Measurements from ENCODE around the gene SMPD3. TPM values are rescaled to one million over a fixed set of nuclear protein-coding genes. Genes with fewer than 3 reads are reported as not detected.

The SMPD3 gene
- total RNA-seq, 1 experiment from 2014 or later: 0.89 TPM

DNA sequence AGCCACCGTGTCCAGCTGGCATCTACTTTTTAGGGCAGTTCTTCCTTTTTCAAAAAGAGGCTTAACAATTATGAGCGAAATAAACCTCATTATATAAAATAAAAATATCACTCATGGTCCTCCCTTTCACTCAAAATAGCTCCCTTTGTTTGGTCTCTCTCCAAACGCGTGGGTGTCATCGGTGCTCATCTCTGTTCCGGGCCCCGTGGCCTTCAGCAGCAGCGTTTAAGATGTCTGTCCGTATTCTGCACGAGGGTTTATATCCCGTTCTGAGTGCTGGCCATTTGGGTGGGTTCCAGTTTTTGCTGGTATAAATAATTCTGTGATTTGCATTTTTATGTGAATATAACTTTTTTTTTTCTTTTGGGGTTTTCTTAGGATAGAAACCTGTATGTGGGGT is 104.1 kb downstream of the SMPD3 start:
- no peaks in the 10 kb centered on the region for H3K27me3 ChIP-seq (ENCODE audit: insufficient read depth, low read length)
- no TSS peak for BruUV-seq (replicated peaks)
- no peak overlapping the region for H3K27ac ChIP-seq (ENCODE audit: low read depth, low read length)
- no peak overlapping the region for H3K4me2 ChIP-seq (ENCODE audit: low read length)
- H3K4me1 ChIP-seq (ENCODE audit: control insufficient read depth in 1 of 2, insufficient read depth in 2 of 2, low read length in 2 of 2): no peaks in the 10 kb centered on the region
- no peaks in the 10 kb centered on the region for H3K79me2 ChIP-seq (ENCODE audit: insufficient read depth, low read length)
- ChIA-PET RAD21 (ENCODE audit: low non-redundant PET in 1 of 2, low total read pairs in 2 of 2, uncharacterized antibody in 2 of 2, unreplicated experiment in 2 of 2) (no interaction called here), POLR2A (no interaction called here), CTCF (no interaction called here)
- H2AFZ ChIP-seq (ENCODE audit: low read depth, low read length, poor library complexity, severe bottlenecking): no peak overlapping the region
- no peak for DNase-seq (ENCODE audit: low read depth, low spot score)
- intact Hi-C loops (cut with micrococcal nuclease): no loop called here
- no peak overlapping the region for H3K4me3 ChIP-seq (replicated peaks in 1 of 2; ENCODE audit: low read depth in 1 of 2, low read length in 2 of 2)
- no peaks in the 10 kb centered on the region for H3K9me3 ChIP-seq (ENCODE audit: control insufficient read depth in 1 of 2, insufficient read depth in 1 of 2, low read depth in 1 of 2, low read length in 2 of 2)
- no peaks in the 10 kb centered on the region for H3K9me2 ChIP-seq (ENCODE audit: insufficient read depth)
- H4K20me1 ChIP-seq (ENCODE audit: insufficient read depth): no peaks in the 10 kb centered on the region
- H3K9ac ChIP-seq (ENCODE audit: low read length): no peak overlapping the region
- H3K36me3 ChIP-seq (ENCODE audit: control insufficient read depth in 1 of 2, insufficient read depth in 2 of 2, low read length in 2 of 2): peaks cover 31 to 36% of the 10 kb centered on the region in 2 experiments; a peak in 3 of 4 replicates
- ATAC-seq: no peak
- TF ChIP-seq, protein P1, sequence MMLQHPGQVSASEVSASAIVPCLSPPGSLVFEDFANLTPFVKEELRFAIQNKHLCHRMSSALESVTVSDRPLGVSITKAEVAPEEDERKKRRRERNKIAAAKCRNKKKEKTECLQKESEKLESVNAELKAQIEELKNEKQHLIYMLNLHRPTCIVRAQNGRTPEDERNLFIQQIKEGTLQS (IDR thresholded peaks at IDR 0.05): no peak

DNA sequence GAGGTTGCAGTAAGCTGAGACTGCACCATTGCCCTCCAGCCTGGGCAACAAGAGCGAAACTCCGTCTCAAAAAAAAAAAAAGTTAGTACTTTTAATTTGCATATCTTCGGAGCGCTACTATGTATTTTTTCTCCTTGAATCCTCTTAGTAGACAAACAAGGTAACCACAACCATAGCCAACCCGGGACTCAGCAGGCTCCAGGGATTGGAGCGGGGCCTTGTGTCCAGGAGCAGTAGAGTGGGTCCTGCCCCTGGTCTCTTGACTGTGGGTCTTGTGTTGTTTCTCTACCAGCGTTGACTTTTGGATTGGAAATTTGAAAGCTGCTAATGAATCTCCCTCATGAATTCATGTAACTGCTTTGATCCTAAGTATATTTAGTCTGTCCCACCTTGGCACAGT is 105.2 kb downstream of the SMPD3 start:
- H3K9ac ChIP-seq (ENCODE audit: low read length): no peak overlapping the region
- H3K36me3 ChIP-seq (ENCODE audit: control insufficient read depth in 1 of 2, insufficient read depth in 2 of 2, low read length in 2 of 2): peaks cover 31% of the 10 kb centered on the region in 2 experiments; a peak in 3 of 4 replicates
- POLR2A ChIA-PET: no interaction called here
- CTCF ChIA-PET: no interaction called here
- no peaks in the 10 kb centered on the region for H3K4me1 ChIP-seq (ENCODE audit: control insufficient read depth in 1 of 2, insufficient read depth in 2 of 2, low read length in 2 of 2)
- H3K4me2 ChIP-seq (ENCODE audit: low read length): no peak overlapping the region
- no TSS peak for BruUV-seq (replicated peaks)
- RAD21 ChIA-PET (ENCODE audit: low non-redundant PET in 1 of 2, low total read pairs in 2 of 2, uncharacterized antibody in 2 of 2, unreplicated experiment in 2 of 2): no interaction called here
- DNase-seq (ENCODE audit: low read depth, low spot score): no peak
- no peaks in the 10 kb centered on the region for H3K9me3 ChIP-seq (ENCODE audit: control insufficient read depth in 1 of 2, insufficient read depth in 1 of 2, low read depth in 1 of 2, low read length in 2 of 2)
- no peak overlapping the region for H3K27ac ChIP-seq (ENCODE audit: low read depth, low read length)
- TF ChIP-seq ZNF274 (IDR thresholded peaks at IDR 0.05; ENCODE audit: low read depth, low read length): no peak
- no peak for TF ChIP-seq ZFX (IDR thresholded peaks at IDR 0.05)
- TF ChIP-seq EGR1 (IDR thresholded peaks at IDR 0.05; ENCODE audit: low read depth): no peak
- TF ChIP-seq ELF1 (IDR thresholded peaks at IDR 0.05; ENCODE audit: borderline replicate concordance, low read depth): no peak
- no peak for TF ChIP-seq FOSL1 (IDR thresholded peaks at IDR 0.05; ENCODE audit: low read depth)
- TF ChIP-seq, protein P2, sequence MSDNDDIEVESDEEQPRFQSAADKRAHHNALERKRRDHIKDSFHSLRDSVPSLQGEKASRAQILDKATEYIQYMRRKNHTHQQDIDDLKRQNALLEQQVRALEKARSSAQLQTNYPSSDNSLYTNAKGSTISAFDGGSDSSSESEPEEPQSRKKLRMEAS (IDR thresholded peaks at IDR 0.05): no peak
- no peak for TF ChIP-seq POLR2AphosphoS5 (IDR thresholded peaks at IDR 0.05; ENCODE audit: low read depth, low read length)
- TF ChIP-seq YY1 (IDR thresholded peaks at IDR 0.05; ENCODE audit: extremely low read depth, insufficient replicate concordance, low read depth, low read length): no peak
- no peak for TF ChIP-seq EZH2phosphoT487 (IDR thresholded peaks at IDR 0.05; ENCODE audit: borderline replicate concordance)
- no peak for TF ChIP-seq SRF (IDR thresholded peaks at IDR 0.05; ENCODE audit: low read depth)
- TF ChIP-seq, protein P1 (IDR thresholded peaks at IDR 0.05): no peak
- TF ChIP-seq, protein P3, sequence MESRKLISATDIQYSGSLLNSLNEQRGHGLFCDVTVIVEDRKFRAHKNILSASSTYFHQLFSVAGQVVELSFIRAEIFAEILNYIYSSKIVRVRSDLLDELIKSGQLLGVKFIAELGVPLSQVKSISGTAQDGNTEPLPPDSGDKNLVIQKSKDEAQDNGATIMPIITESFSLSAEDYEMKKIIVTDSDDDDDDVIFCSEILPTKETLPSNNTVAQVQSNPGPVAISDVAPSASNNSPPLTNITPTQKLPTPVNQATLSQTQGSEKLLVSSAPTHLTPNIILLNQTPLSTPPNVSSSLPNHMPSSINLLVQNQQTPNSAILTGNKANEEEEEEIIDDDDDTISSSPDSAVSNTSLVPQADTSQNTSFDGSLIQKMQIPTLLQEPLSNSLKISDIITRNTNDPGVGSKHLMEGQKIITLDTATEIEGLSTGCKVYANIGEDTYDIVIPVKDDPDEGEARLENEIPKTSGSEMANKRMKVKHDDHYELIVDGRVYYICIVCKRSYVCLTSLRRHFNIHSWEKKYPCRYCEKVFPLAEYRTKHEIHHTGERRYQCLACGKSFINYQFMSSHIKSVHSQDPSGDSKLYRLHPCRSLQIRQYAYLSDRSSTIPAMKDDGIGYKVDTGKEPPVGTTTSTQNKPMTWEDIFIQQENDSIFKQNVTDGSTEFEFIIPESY (IDR thresholded peaks at IDR 0.05; ENCODE audit: extremely low read depth, insufficient replicate concordance, low read length): no peak
- TF ChIP-seq, protein P4, sequence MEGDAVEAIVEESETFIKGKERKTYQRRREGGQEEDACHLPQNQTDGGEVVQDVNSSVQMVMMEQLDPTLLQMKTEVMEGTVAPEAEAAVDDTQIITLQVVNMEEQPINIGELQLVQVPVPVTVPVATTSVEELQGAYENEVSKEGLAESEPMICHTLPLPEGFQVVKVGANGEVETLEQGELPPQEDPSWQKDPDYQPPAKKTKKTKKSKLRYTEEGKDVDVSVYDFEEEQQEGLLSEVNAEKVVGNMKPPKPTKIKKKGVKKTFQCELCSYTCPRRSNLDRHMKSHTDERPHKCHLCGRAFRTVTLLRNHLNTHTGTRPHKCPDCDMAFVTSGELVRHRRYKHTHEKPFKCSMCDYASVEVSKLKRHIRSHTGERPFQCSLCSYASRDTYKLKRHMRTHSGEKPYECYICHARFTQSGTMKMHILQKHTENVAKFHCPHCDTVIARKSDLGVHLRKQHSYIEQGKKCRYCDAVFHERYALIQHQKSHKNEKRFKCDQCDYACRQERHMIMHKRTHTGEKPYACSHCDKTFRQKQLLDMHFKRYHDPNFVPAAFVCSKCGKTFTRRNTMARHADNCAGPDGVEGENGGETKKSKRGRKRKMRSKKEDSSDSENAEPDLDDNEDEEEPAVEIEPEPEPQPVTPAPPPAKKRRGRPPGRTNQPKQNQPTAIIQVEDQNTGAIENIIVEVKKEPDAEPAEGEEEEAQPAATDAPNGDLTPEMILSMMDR (IDR thresholded peaks at IDR 0.05 in 2 of 3, conservative IDR thresholded peaks at IDR 0.05 in 1 of 3; ENCODE audit: borderline replicate concordance in 1 of 3, insufficient read depth in 1 of 3, low read depth in 2 of 3, low read length in 2 of 3): no peak
- no peaks in the 10 kb centered on the region for H3K9me2 ChIP-seq (ENCODE audit: insufficient read depth)
- intact Hi-C loops (cut with micrococcal nuclease): no loop called here
- H4K20me1 ChIP-seq (ENCODE audit: insufficient read depth): no peaks in the 10 kb centered on the region
- no peak for ATAC-seq
- no peak overlapping the region for H3K4me3 ChIP-seq (replicated peaks in 1 of 2; ENCODE audit: low read depth in 1 of 2, low read length in 2 of 2)
- no peaks in the 10 kb centered on the region for H3K27me3 ChIP-seq (ENCODE audit: insufficient read depth, low read length)
- no peaks in the 10 kb centered on the region for H3K79me2 ChIP-seq (ENCODE audit: insufficient read depth, low read length)
- H2AFZ ChIP-seq (ENCODE audit: low read depth, low read length, poor library complexity, severe bottlenecking): no peak overlapping the region

Measured in HCT116 (cell line).